NCI-H1436 (cell line): ENCODE results near the gene DES.

ENCODE experiments used
- DNase-seq: peaks from one replicate; lab custom pipeline; 2025; lab: John Stamatoyannopoulos, UW

DES gene

GRCh38 chr2:219419331-219420197 lies 1.4 kb downstream of the DES start:
- no peak for DNase-seq

- DNase-seq = no peak
Observed at GRCh38 chr2:219420687-219421086, 2.5 kb downstream of the DES start.

- DNase-seq = no peak
Observed at GRCh38 chr2:219421323-219421722, 3.1 kb downstream of the DES start.

- no peak for DNase-seq
Observed at GRCh38 chr2:219422952-219423534, 4.9 kb downstream of the DES start.

GRCh38 chr2:219423652-219424377 lies 5.6 kb downstream of the DES start:
- DNase-seq = no peak

- no peak for DNase-seq
Observed at GRCh38 chr2:219425238-219426067, 7.3 kb downstream of the DES start.

GRCh38 chr2:219426068-219426443 lies 7.9 kb downstream of the DES start:
- no peak for DNase-seq

GRCh38 chr2:219426534-219427136 lies 8.5 kb downstream of the DES start:
- no peak for DNase-seq

- DNase-seq = no peak
Observed at GRCh38 chr2:219428469-219428868, 10.3 kb downstream of the DES start.

GRCh38 chr2:219429958-219430606 lies 11.9 kb downstream of the DES start:
- no peak for DNase-seq

- DNase-seq = peak; percentile 19
Observed at GRCh38 chr2:219430633-219431615, 12.7 kb downstream of the DES start.

GRCh38 chr2:219433666-219434467 lies 15.7 kb downstream of the DES start:
- peak; percentile 67 for DNase-seq

- DNase-seq = no peak
Observed at GRCh38 chr2:219434468-219434717, 16.2 kb downstream of the DES start.

- DNase-seq = no peak
Observed at GRCh38 chr2:219434718-219435525, 16.7 kb downstream of the DES start, which contains the start of gene SPEG. TSS of gene SPEG (plus strand) at chr2:219434843. CDS start at chr2:219434978, 135 bp downstream.

- no peak for DNase-seq
Observed at GRCh38 chr2:219435701-219436100, 17.5 kb downstream of the DES start.

- no peak for DNase-seq
Observed at GRCh38 chr2:219436491-219436890, 18.3 kb downstream of the DES start.

- DNase-seq = no peak
Observed at GRCh38 chr2:219437141-219437540, 19.0 kb downstream of the DES start.

GRCh38 chr2:219437690-219438206 lies 19.6 kb downstream of the DES start:
- DNase-seq = no peak
